Lower leg skin (tissue), 4 donors: ENCODE measurements around the gene HOXA9. TPM values are rescaled to one million over a fixed set of nuclear protein-coding genes. Genes with fewer than 3 reads are reported as not detected.
A peak's percentile ranks its signal among the peaks of the same experiment; 100 is the strongest.

Experiments
- DNase-seq, 2 donors: peaks; one replicate each; pipeline ENCODE4 v3.0.0-alpha.2; 2019; ENCODE audit warnings: low spot score in 2 of 2
- H3K4me3 ChIP-seq: fragments of 200-600 bp; sonication (generic); 2 replicates; pipeline ENCODE4 v1.5.1; 2017; ENCODE audit warnings: mild to moderate bottlenecking, low read depth; ENCODE audit not compliant: poor library complexity, severe bottlenecking
- POLR2A ChIP-seq, 2 donors: fragments of 450-650 bp; IDR thresholded peaks; one replicate each; pipeline ENCODE4 v1.6.1; 2016 to 2017; ENCODE audit warnings: antibody characterized with exemption in 2 of 2, mild to moderate bottlenecking in 1 of 2, moderate library complexity in 1 of 2
- WGBS, 2 donors: methylation state at CpG; one replicate each; pipeline ENCODE4 v1.1.5; 2018; 5-methylcytosine and 5-hydroxymethylcytosine counted together
- intact Hi-C: fragments of 100-400 bp; cut with DNase I; formaldehyde crosslinking; loops from one replicate; pipeline ENCODE4 v1.15.0; 2023; ENCODE audit warnings: low total_unique reads
- total RNA-seq, 4 donors: library from RNA; depleted of rRNA; stranded (reverse); fragments of >200 nt; gene quantifications; one replicate each; pipeline ENCODE4 v1.1.0, GENCODE V29; 2016
- TF ChIP-seq, protein P1 (sequence below), 3 donors: fragments of 450-650 bp; IDR thresholded peaks; one replicate each; pipeline ENCODE4 v1.5.1; 2016; ENCODE audit warnings: antibody characterized with exemption in 3 of 3, mild to moderate bottlenecking in 3 of 3, moderate library complexity in 2 of 3

Gene HOXA9
- total RNA-seq, 4 donors from 2014 or later, result 43.1 to 50.1 (median 46.9) TPM

DNA sequence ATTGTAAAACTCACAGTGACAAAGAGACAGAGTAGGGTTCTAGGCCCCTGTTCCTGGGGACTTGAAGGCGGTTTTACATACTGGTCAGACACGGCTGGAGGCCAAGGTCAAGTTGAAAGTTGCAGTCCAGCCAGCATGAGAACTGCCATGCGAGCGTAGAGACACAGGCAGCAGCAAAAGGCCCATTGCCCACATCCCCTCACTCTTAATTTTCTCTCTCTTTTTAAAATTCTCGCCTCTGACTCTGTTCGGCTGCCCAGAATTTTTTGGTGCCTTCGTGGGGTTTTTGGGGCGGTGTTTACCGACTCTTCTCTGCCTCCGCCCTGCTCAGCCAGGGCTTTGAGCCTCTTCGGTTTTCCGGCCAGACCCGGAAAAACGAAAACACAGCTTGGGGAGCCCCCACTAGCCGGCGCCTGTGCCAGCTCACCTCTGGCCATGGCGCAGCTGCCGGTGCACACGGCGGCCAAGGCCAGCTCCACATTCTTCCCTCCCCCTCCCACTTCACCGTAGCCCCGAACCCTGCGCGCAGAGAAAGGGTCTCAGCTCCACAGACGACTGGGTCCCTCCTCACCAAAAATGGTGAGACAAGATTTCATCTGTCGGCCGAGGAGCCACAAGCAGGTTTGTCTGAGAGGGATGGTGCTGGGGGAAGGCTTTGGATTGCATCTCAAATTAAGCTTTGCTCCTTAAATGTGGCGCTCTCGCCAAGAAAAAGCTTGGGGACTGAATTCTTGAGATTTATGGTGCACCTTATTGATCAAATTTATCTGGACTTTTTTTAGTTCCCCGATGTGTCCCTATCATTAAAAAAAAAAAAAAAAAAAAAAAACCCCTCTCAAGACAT lies 36.9 kb upstream of the HOXA9 start:
- H3K4me3 ChIP-seq, result no peak overlapping the region
- TF ChIP-seq, protein P1, sequence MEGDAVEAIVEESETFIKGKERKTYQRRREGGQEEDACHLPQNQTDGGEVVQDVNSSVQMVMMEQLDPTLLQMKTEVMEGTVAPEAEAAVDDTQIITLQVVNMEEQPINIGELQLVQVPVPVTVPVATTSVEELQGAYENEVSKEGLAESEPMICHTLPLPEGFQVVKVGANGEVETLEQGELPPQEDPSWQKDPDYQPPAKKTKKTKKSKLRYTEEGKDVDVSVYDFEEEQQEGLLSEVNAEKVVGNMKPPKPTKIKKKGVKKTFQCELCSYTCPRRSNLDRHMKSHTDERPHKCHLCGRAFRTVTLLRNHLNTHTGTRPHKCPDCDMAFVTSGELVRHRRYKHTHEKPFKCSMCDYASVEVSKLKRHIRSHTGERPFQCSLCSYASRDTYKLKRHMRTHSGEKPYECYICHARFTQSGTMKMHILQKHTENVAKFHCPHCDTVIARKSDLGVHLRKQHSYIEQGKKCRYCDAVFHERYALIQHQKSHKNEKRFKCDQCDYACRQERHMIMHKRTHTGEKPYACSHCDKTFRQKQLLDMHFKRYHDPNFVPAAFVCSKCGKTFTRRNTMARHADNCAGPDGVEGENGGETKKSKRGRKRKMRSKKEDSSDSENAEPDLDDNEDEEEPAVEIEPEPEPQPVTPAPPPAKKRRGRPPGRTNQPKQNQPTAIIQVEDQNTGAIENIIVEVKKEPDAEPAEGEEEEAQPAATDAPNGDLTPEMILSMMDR (IDR thresholded peaks at IDR 0.05), result no peak
- TF ChIP-seq POLR2A (IDR thresholded peaks at IDR 0.05), result no peak
- peak in 1 of 2 donors; percentile 68 for DNase-seq
- 45 to 49% methylated on average over 30 of the region's 30 CpGs for WGBS, 2 donors
- intact Hi-C loops, result no loop called here

DNA sequence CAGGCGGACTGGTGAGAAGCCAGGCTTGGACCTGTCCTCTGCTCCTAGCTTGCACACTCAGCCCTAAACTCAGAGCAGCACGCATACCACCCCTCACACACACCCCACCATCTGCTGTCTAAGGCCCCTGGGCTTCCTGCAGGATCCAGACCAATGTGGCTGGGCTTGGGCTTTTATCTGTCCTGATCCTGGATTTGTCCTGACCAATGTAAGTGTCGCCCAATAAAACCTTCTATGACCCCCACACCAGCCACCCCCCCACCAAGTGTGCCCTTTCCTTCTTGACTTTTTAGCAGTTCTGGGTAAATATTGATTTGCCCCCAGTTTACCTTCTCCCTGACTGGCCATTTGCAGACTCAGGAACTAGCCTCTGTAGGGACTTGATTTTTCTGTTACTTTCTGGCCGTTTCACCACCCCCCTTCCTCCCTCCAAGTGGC lies 36.3 kb upstream of the HOXA9 start:
- intact Hi-C loops, result no loop called here

DNA sequence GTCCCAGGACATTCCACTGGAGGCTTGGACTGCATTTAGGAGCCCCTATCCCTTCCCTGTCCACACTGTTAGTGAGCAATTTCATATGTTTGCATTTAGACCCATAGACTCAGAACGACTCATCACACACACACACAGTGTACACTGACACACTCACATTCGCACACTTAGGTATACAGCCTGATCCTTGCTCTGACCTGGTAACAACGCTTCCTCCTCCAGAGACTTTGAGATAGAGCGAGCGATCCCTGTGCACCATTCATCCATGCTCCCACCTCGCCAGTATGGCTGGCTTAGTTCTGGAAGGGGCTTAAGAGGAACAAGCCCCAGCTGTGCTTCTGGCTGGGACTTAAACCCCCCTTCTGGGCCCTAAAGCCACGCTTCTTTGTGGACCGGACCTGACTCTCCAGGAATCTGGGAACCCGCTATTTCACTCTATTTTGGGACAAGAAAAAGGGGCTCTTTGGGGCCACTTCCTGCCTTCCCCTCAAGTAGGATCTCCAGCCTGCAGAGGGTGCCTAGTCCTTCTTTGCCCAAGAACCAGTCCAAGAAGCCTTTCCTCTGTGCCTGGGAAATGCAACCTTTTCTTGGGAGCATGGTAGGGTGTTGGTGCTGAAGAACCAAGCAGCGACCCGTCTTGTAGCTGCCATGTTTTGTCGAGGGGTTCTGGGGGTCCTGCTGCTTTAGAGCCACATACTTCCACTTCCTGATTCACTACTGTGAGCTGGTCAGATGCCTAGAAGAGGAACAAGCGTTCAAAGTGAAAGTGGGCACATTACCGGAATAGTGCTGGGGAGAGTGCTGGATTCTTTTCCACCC lies 35.6 kb upstream of the HOXA9 start:
- H3K4me3 ChIP-seq, result no peak overlapping the region
- 26 to 42% methylated on average over 14 of the region's 14 CpGs for WGBS, 2 donors
- intact Hi-C loops, result no loop called here
- DNase-seq, result peak in 1 of 2 donors; percentile 80
- TF ChIP-seq POLR2A (IDR thresholded peaks at IDR 0.05), result no peak
- TF ChIP-seq, protein P1 (IDR thresholded peaks at IDR 0.05), result no peak

More for the DNA sequence above, 36.3 kb upstream of the HOXA9 start:
- WGBS, 2 donors, result 32 to 47% methylated on average over 4 of the region's 4 CpGs
- no peak for TF ChIP-seq POLR2A (IDR thresholded peaks at IDR 0.05)
- TF ChIP-seq, protein P1 (IDR thresholded peaks at IDR 0.05), result no peak
- H3K4me3 ChIP-seq, result no peak overlapping the region
- DNase-seq, result no peak

DNA sequence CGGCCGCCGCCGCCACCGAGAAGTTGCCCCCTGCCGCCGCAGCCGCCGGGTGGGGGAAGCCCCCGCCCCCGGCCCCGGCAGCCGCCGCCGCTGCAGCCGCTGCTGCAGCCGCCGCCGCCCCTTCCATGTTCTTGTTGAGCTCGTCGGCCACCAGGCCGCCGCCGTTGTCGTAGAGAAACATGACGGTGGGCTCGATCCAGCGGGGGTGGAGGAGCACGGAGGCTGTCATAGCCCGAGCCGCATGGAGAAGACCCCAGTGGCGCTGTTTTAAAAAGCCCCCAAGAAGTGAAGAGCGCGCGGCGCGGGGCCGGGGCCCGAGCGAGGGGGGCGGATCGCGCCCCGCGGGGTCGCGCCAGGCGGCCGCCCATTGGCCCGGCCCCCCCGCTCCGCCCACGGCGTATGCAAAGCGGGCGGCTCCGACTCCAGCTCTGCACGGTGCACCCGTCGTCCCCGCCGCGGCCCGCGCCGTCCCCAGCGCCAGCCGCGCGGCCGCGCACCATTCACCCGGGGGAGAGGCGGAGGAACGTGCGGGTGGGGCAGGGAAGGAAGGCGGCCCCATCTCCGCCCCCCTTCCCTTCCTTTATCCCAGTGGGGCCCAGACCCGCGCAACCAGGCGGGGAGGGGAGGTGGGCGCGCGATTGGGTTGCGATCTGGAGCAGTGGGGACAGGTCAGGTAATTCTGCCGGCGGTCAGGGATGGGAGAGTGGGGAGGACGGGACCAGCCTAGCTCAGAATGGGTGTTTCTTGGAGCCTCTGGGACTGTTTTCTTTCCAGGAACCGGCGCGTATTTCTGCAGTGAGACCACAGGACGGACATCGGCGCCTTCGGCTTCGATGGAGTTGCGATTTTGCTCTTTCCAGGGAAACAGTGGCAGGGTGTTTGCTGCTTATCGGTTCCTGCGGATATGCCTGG lies 34.8 kb upstream of the HOXA9 start, which contains the start of gene HOXA13:
Gene HOXA13 (minus strand): TSS at position 243 of the 912 bp plus-strand sequence. CDS start 14 bp downstream, at position 229.
- TF ChIP-seq POLR2A (IDR thresholded peaks at IDR 0.05), result no peak
- TF ChIP-seq, protein P1 (IDR thresholded peaks at IDR 0.05), result no peak
- intact Hi-C loops, result loop anchor here (10.0 kb wide), 1 partner anchor 825 kb away; no protein-coding TSS in a partner anchor
- peak within 1 kb of the TSS; percentile 43 for H3K4me3 ChIP-seq
- WGBS, 2 donors, result 1% methylated on average over 70 to 91 of the region's 99 CpGs
- DNase-seq, result peak in 1 of 2 donors; percentile 88
